Limb (tissue), 2 donors: Measurements from ENCODE around the gene PRPF8.

Source experiments
- DNase-seq, 2 donors: peaks; one replicate each; pipeline ENCODE4 v3.0.0-alpha.2; 2016; ENCODE audit errors: extremely low spot score in 2 of 2

Gene PRPF8

DNA sequence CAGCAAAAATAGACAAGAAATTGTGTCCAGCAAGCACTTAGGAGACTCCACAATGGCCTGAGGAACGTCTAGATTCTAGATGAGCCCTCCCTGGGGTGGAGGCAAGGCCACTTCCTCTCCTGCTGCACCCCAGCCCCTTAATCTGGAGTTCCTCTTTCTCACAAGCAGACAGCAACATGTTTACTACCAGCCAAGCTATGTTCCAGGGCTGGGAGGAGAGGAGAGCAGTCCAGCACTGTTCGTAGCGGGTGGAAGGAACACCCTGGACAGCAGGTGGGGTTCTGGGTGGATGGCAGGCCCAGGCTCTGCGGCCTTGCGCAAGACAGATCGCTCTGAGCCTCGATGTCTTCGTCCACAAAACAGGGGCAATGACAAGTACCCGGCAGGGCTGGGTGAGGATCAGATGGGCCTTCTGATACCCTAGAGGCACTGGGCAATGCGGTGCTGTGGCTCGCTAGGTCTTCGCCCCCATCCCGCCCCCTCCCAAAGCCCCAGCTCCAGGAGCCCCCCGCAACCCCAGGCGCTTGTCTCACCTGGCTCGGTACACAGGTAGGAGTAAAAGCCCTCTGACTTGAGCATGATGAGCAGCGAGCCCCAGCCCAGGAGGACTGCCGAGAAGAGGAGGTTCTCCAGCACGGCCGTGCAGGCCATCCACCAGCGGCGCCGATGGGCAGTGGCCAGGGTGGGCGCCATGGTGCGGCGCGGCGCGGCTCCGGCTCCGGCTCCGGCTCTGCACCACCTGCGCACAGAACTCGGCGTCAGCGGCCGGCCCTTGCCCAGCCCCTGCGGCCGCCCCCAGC lies 57.3 kb downstream of the PRPF8 start:
- no peak for DNase-seq

DNA sequence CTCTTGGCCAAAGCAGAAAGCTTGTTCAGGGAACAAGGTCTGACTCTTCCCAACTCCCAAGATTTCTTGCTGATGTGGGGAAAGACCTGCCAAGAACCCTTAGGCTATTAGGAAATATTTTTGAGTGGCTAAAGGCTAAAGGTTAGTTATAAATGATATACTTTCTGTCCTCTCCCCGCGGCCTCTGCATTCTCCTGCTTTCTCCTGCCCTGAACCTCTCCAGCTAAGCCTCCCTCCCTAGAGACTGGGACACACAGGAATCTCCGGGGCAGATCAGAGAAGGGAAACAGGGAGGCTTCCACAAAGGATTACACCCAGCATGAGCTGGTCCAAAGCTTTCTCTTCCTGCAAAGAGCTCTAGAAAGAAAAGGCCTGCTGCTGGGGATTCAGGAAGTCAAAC lies 58.3 kb downstream of the PRPF8 start:
- DNase-seq = no peak

DNA sequence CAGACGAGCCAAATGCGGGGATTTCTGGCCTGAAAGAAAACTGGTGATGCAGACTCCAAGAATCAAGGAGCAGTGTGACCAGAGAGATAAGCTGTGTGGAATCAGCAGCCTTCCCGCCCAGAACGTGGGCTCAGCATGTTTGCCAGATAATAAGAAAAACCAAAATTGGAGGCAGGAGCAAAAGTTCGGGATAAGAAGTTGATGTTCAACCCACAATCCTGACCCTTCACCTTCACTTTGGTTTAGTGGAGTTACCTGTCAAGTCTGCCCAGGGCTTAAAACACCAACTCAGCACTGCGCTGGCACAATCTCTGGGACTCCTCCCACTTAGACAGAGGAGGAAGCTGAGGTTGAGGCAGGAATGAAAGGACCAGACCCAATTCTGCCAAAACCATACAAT lies 59.1 kb downstream of the PRPF8 start:
- no peak for DNase-seq

DNA sequence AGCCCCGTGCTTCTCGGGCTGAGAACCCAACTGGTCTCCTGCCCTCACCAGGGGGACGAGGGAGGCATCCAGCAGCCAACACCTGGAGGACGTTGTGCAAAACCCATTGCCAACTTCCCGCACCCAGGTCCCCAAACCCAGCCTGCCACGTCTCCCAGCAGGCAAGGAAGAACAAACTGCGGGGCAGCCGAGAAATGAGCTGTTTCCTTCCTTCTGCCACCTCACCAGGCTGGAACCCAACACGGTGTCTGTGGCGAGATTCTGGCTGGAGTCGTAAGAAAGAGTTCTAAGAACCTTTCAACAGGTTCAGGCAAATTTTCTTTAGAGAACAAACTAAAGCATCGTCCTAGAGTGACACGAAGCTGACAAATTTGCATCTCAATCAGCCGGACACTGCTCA lies 59.6 kb downstream of the PRPF8 start:
- DNase-seq = no peak

DNA sequence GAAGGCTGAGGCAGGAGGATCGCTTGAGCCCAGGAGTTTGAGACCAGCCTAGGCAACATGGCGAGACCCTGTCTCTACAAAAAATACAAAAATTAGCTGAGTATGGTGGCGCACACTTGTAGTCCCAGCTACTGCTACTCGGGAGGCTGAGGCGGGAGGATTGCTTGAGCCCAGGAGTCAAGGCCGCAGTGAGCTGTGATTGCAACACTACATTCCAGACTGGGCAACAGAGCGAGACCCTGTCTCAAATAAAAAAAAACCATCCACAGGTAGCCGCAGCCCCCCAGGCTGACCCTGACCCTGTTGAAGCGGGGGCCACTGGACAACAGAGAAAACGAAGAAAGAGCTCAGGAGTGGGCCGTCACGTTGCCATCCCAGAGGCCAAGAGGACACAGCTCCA lies 60.0 kb downstream of the PRPF8 start:
- DNase-seq = no peak

DNA sequence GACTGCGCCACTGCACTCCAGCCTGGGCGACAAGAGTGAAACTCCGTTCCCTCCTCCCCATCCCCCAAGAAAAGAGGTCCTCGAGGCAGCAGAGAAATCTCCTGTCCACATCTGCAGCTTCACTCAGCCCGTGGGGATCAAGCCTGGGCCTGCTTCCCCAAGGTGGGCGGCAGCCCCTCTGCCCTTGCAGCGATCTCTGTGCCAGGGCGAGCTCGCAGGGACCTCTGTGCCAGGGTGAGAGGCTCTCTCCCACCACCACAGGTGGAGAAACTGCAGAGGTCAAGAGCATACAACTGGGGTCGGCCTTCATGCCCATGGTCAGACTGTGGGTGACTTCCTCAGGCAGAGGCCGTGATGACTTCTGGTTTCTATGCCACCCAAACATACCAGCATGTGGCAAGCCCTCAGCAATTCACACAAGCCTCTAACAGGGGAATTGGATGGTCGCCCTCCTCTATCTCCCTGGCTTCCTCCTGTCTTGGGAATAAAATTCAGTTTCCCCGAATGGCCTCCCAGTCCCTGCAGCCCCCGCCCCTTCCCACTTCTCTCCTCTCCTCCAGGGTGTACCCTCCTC lies 61.5 kb downstream of the PRPF8 start:
- DNase-seq = no peak

DNA sequence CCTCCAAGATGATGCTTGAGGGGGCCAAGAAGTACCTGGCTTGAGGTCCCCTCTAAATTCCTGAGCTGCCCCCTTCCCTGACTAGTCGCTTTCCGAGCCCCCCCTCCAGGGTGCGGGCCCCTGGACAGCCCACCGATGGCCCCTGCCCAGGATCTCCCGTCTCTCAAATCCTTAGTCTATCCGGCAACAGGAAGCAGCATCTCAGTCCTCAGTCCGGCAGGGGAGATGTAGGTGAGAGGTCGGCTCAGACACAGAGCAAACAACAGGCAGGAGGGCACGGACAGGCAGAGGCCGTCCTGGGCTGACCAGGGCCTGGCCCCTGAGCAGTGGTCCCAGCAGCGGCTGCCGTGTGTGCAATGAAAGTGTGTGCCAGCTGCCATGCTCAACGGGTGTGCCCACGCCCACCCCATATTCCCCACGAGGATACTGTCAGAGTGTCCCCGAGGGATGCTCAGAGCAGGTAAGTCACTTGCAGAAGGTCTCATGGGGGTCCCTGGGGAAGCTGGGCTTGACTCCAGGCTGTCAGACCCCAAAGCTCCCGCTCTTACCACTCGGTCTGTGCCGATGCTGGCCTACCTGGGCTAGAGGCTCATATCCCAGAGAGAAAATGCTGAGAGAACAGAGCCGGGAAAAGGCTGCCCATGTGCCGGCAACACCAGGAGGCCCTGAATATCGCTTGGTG lies 63.3 kb downstream of the PRPF8 start:
- DNase-seq = no peak

DNA sequence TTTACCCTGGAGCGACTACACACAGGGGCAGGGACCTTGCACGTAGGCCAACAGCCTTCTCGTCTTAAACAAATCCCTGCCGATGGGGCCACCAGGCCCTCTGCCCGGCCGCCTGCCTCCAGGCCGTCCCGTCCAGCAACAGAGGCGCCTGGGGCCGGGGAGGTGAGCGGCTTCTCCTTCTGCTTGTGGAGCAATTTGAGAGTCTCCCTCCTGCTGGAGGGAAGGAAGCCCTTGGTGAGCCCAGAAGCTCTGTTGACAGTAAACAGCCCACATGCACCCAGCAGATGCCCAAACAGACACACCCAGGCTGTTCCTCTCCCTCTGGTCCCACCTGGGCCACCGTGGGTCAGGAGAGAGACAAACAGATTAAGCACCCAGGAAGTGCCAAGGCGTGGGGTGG lies 64.2 kb downstream of the PRPF8 start:
- no peak for DNase-seq

DNA sequence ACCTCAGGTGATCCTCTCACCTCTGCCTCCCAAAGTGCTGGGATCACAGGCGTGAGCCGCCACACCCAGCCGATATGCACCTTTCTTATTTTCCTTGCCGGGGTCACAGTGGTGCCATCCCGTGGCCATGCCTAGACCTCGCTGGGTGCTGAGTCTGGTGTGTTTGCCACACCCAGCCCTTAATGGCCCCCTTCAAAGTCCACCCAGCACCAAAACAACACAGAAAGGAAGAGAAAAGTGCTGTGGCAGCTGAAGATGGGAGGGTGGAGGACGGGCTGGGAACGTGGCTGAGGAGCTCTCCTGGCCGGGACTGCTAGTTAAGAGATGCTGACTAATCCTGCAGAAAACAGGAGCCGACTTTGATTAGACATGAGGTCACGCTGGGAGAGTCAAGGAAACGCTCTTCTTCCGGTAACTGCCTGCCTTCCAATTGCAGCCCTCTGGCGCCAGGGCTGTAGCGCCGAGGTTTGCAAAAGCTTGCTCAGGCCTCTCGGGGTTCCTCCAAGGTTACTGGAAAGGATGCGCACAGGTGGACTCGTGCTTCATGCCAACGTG lies 67.0 kb downstream of the PRPF8 start:
- no peak for DNase-seq

DNA sequence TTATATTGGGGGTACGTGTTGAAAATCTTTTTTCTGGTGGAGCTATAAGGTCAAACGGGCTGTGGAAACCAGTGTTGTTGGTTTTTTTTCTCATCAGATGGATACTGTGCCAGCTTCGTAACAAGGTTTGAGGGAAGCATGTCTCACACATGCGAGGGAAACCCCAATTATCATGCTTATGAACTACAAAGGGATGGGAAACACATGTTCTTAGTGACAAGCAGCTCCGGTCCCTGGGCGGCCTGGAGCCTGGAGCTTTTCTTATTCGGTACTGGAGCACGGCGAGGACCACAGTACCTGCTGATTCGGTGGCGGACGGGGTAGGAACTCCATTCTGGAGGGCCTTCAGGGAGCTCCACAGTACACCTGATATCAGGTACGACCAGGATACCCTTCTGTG lies 68.6 kb downstream of the PRPF8 start:
- no peak for DNase-seq

DNA sequence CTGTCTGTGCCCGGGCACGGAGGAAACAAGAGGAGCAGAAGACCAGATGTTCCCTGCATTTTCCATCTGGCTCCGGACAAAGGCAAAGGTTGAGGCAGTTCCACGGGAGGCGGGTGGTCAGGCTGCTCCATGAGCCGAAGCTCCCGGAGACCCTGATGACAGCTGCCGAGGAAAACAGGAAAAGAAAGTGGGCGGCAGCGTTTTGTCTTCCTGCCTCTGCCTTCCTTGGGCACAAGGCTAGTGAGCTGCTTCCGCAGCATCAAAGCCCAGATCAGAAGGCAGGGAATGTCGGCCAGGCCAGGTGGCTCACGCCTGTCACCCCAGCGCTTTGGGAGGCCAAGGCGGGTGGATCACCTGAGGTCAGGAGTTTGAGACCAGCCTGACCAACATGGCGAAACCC lies 72.3 kb downstream of the PRPF8 start:
- no peak for DNase-seq

DNA sequence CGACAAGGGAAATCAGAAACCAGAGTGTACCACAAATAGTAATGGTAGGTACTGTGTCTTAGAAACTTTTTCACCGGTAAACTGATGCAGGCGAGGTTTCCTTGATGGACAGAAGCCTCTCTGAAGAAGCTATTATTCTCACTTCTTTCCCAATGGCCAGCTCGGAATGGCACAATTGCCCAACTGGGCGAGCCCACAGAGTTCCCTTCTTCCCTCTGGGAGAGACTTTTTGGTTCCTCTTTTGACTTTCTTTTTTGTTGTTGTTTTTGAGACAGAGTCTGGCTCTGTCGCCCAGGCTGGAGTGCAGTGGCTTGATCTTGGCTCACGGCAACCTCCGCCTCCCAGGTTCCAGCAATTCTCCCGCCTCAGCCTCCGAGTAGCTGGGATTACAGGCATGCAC lies 73.0 kb downstream of the PRPF8 start:
- DNase-seq = no peak

DNA sequence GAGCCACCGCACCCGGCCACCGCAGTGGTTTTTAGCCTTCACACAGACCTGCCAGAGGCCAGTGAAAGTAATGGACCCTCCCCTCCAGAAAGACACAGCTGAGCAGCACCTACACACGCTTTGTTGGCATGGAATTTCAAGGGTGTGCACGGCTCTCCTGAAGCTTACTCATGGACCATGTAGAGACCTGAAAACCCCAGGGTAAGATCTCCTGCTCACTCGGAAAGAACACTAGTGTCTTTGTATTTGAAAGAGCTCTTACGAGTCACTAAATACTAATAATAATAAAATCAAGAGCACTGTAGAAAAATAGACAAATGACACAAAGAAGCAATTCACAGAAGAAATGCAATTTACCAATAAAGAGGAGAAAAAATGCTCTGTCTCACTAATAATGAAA lies 76.0 kb downstream of the PRPF8 start:
- no peak for DNase-seq

DNA sequence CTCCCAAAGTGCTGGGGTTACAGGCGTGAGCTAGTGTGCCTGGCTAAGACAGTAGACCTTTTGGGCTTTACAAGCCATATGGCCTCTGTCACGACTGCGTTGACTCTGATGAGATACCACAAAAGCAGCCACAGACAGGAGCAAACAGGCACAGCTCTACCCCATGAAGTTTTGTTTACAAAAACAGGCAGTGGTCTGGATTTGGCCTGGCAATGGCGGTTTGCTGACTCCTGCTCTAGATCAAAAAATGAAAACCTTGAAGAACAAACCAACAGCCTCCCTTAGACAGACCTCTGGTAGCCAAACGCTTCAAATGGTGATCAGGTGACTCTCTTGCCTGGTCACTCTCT lies 76.7 kb downstream of the PRPF8 start:
- DNase-seq = no peak

DNA sequence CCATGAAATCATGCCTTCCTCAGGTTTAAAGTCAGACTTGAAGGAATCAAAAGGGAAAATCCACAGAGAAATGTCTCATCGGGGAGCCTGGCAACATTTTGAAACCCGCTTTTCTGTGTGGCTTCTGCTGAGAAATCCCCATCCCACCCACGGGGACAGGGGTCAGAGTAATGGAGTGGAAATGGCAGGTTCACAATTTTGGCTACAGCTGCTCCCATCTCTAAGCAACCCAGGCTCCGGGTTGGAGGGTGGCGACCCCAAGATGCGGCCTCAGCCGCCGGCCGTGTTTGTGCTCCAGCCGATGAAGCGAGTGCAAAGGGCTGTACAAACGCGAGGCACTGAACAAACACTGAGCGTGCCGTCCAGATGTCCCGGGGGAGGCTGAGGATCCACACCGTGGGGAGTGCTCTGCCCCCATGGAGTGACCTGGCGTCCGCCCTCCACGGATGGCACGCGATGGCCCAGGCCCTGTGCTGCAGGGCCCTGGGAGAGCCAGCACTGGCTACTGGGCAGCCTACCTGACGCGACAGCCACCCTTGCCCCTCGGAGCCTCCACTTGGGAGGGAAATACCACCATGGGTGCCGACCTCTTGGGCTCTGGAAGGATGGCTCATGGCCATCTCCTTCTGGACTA lies 78.2 kb downstream of the PRPF8 start:
- DNase-seq = no peak

DNA sequence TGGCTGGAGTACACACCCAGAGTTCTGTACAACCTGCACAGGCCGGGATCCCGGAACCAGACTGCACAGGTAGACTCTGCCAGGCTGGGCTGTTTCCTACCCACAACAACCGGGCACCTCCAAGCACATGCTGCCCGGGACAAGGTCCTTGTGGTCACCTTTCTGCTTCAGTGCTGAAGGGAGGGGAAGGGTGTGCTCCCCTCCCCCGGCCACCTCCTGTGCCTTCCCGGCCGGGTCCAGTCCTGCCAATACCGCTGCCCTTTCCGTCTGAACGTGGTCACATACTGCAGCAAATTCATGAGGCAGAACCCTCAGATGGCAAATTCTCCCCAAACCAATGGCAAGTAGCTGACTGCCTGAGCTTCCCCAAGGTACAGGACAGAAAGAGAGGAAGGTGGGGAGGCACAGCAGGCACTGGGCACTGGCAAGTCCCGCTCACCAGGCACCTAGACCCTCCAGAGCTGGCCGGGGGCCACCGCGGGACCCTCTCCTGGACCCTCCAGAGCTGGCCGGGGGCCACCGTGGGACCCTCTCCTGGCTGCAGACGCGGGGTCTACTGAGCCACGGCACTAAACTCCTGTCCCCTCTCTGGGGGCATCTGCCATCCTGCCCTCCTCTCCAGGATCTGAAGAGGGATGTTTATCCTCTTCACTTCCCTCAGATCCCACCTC lies 78.9 kb downstream of the PRPF8 start:
- DNase-seq = no peak

DNA sequence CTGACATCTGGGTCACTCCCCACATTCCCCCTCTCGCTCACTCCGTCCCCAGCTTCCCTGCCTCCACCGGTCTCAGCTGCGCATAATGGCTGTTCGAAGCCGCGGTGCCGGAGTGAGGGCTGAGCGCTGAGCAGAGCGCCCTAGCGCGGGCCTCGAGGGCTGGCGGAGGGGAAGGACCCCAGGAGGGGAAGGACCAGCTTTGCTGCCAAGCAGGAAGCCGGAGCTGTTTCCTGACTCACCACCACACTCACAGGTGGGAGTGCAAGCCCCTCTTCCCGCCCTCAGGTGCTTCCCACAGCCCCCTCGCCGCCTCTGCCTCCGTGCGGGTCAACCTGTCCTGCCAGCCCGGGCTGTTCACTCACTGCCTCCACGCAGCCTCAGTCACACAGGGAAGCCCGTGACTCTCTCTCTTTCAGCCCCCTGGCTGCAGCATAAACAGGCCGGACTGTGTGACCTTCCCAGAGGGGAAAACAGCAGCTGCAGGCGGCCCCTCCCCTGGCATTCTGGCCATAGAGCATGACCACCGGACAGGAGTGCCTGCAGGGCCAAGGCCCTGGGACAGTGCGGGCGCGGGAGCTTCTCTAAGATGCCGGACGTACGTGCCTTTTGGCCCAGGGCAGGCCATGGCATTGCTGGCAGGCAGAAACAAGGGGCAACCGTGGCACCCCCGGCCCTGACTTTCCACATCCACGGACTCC lies 79.7 kb downstream of the PRPF8 start:
- DNase-seq = no peak

DNA sequence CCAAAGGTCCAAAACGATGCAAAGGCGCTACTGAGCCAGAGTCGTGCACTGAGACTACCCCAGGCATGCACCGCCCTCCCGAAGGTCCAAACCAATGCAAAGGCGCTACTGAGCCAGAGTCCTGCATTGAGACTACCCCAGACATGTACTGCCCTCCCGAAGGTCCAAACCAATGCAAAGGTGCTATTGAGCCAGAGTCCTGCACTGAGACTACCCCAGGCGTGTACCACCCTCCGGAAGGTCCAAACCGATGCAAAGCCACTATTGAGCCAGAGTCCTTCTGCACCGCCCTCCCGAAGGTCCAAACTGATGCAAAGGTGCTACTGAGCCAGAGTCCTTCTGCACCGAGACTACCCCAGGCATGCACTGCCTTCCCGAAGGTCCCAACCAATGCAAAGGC lies 83.1 kb downstream of the PRPF8 start:
- DNase-seq = no peak
